ENCODE results near the gene LMO7. TPM values are rescaled to one million over a fixed set of nuclear protein-coding genes. Genes with fewer than 3 reads are reported as not detected.

Gene LMO7
- total RNA-seq, 2 donors from 2014 or later = 118 to 193 TPM

DNA sequence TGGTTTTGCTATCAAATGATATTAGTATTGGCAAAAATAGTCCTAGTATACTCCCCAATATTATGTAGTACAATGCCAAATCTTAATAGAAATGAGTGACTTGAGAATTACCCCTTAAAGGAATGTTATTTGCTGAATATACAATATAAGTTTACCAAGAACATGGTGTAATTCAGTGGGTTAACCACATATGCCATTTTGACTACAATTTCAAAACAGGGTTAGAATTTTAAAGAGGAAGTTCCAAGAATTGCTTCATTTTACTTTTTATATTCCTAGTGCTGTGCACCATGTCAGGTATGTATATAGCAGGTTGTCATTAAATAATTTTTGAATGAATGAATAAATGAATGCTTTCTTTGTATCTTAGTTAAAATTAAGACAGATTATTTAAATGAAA lies 66.3 kb downstream of the LMO7 start:
- no peaks in the 10 kb centered on the region for H3K4me1 ChIP-seq
- no peak overlapping the region for H3K9ac ChIP-seq (ENCODE audit: low read depth in 2 of 2, low read length in 2 of 2)
- no peaks in the 10 kb centered on the region for H3K9me3 ChIP-seq
- no peaks in the 10 kb centered on the region for H3K27me3 ChIP-seq
- H3K27ac ChIP-seq = no peak overlapping the region
- intact Hi-C loops (cut with DNase I) = no loop called here
- DNase-seq = no peak
- no peak for TF ChIP-seq CTCF (IDR thresholded peaks at IDR 0.05)
- H3K4me3 ChIP-seq = no peak overlapping the region
- H3K36me3 ChIP-seq = no peaks in the 10 kb centered on the region

- Histone ChIP-seq H3K9ac (ENCODE audit: low read depth in 2 of 2, low read length in 2 of 2) (no peak overlapping the region), H3K9me3 (no peaks in the 10 kb centered on the region), H3K4me3 (no peak overlapping the region), H3K36me3 (no peaks in the 10 kb centered on the region), H3K4me1 (no peaks in the 10 kb centered on the region), H3K27me3 (no peaks in the 10 kb centered on the region), H3K27ac (no peak overlapping the region)
- no peak for TF ChIP-seq CTCF (IDR thresholded peaks at IDR 0.05)
- DNase-seq = no peak
- intact Hi-C loops (cut with DNase I) = no loop called here
These were observed 67.6 kb downstream of the LMO7 start for GRCh38 chr13:75703769-75704168.

DNA sequence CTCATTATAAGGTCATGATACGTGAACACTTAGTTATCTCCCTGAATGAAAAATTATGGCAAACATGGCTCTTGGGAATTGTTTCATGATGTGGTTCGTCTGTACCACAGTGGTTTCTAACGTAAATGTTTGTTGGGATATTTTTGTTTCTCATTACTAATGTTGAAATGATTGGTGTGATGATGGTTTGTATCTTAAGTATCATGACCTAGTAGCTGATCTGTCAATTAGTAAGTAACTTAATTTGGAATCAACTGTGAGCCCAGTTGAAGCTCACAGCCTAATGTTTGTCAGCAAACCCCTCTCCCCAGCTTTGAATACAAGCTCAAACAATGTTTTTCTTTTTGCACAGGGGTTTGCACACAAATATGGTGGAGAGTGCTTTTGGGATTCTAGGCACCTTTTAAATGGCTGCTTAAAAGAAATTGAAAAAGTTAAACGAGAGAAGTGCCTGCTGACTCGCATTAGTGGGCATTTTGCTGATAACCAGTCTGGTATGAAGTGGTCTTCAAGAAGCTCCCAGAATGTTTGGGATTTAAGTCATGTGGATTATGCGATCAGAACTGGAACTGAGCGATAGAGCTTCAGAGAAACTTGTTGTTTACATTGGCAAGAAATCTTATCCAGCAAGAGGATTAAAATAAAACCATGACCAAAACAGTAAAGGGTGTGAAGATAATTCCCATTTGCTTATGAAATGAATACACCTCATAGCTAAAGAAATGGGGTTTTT lies 68.2 kb downstream of the LMO7 start:
- H3K27me3 ChIP-seq = no peaks in the 10 kb centered on the region
- intact Hi-C loops (cut with DNase I) = no loop called here
- DNase-seq = no peak
- H3K36me3 ChIP-seq = no peaks in the 10 kb centered on the region
- H3K4me1 ChIP-seq = no peaks in the 10 kb centered on the region
- no peak overlapping the region for H3K9ac ChIP-seq (ENCODE audit: low read depth in 2 of 2, low read length in 2 of 2)
- TF ChIP-seq CTCF (IDR thresholded peaks at IDR 0.05) = no peak
- H3K9me3 ChIP-seq = no peaks in the 10 kb centered on the region
- peak overlapping the region; percentile 56 for H3K27ac ChIP-seq
- no peak overlapping the region for H3K4me3 ChIP-seq

DNA sequence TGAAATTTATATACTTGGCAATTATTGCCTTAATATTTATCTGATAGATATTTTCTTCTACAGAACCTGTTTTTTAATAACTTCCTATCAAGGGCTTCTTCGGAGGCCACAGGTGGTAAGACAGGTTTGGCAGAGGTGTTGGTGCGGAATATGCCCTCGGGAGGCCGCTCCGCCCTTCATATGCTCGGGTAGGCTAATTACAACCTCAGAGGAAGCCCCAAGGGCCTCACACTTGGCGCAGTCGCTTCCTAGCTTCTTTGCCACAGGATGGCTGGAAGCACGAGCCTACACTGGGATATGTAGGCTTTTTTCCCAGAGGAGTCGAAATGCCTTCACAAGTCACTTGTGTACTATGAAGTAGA lies 68.8 kb downstream of the LMO7 start:
- no peaks in the 10 kb centered on the region for H3K4me1 ChIP-seq
- peak overlapping the region; percentile 56 for H3K27ac ChIP-seq
- no peaks in the 10 kb centered on the region for H3K27me3 ChIP-seq
- peak; percentile 22 for TF ChIP-seq CTCF (IDR thresholded peaks at IDR 0.05)
- H3K36me3 ChIP-seq = no peaks in the 10 kb centered on the region
- no peaks in the 10 kb centered on the region for H3K9me3 ChIP-seq
- H3K4me3 ChIP-seq = no peak overlapping the region
- peak; percentile 81 for DNase-seq
- peak overlapping the region in 1 of 2 donors; percentile 44 for H3K9ac ChIP-seq (ENCODE audit: low read depth in 2 of 2, low read length in 2 of 2)
- intact Hi-C loops (cut with DNase I) = no loop called here

- no peak for DNase-seq
- TF ChIP-seq CTCF (IDR thresholded peaks at IDR 0.05) = no peak
- H3K9ac ChIP-seq (ENCODE audit: low read depth in 2 of 2, low read length in 2 of 2) = peak overlapping the region in 1 of 2 donors; percentile 44
These were observed 69.3 kb downstream of the LMO7 start for GRCh38 chr13:75705395-75705794.

More at GRCh38 chr13:75705395-75705794, 69.3 kb downstream of the LMO7 start:
- Histone ChIP-seq H3K27me3 (no peaks in the 10 kb centered on the region), H3K9me3 (no peaks in the 10 kb centered on the region), H3K27ac (peak overlapping the region; percentile 56), H3K4me1 (no peaks in the 10 kb centered on the region), H3K36me3 (no peaks in the 10 kb centered on the region), H3K4me3 (no peak overlapping the region)
- intact Hi-C loops (cut with DNase I) = no loop called here

Measured in colonic mucosa (tissue), 4 donors.